T47D (cell line): ENCODE data around the gene RNU7-1.

ENCODE experiments used
- DNase-seq, 2 experiments: peaks; one replicate each; pipeline versions ENCODE4 v3.0.0 to v3.0.0-alpha.2; 2011 to 2012; ENCODE audit warnings: low read depth in 1 of 2, low spot score in 1 of 2
- JUND ChIP-seq: IDR thresholded peaks from 2 replicates; pipeline ENCODE4 v1.6.1; 2012; ENCODE audit warnings: low read depth
- in situ Hi-C: cut with HindIII; loops from 2 replicates; pipeline ENCODE4 v1.10.0; 2016; ENCODE audit warnings: low sequenced_read_pairs, low pct_unique_long_range_greater_than_20kb

The RNU7-1 gene

GRCh38 chr12:6977653-6978052 is 34.0 kb downstream of the RNU7-1 start:
- in situ Hi-C loops, result no loop called here
- no peak for TF ChIP-seq JUND
- no peak for DNase-seq

- in situ Hi-C loops, result no loop called here
- no peak for TF ChIP-seq JUND
- no peak for DNase-seq
Measured at GRCh38 chr12:6978188-6978587, 34.6 kb downstream of the RNU7-1 start.

GRCh38 chr12:6978611-6979011 is 35.0 kb downstream of the RNU7-1 start:
- DNase-seq, result peak in 1 of 2 experiments; percentile 68
- in situ Hi-C loops, result no loop called here
- no peak for TF ChIP-seq JUND

- DNase-seq, result no peak
- in situ Hi-C loops, result no loop called here
- no peak for TF ChIP-seq JUND
Measured at GRCh38 chr12:6979021-6979420, 35.4 kb downstream of the RNU7-1 start.

- DNase-seq, result no peak
- in situ Hi-C loops, result no loop called here
- TF ChIP-seq JUND, result no peak
Measured at GRCh38 chr12:6979453-6979852, 35.8 kb downstream of the RNU7-1 start.

- TF ChIP-seq JUND, result no peak
- in situ Hi-C loops, result no loop called here
- no peak for DNase-seq
Measured at GRCh38 chr12:6980075-6980474, 36.5 kb downstream of the RNU7-1 start.

GRCh38 chr12:6980740-6981139 is 37.1 kb downstream of the RNU7-1 start:
- in situ Hi-C loops, result no loop called here
- no peak for DNase-seq
- no peak for TF ChIP-seq JUND

- no peak for DNase-seq
- TF ChIP-seq JUND, result no peak
- in situ Hi-C loops, result no loop called here
Measured at GRCh38 chr12:6981152-6982052, 37.8 kb downstream of the RNU7-1 start.

- TF ChIP-seq JUND, result no peak
- DNase-seq, result no peak
- in situ Hi-C loops, result no loop called here
Measured at GRCh38 chr12:6982532-6982931, 38.9 kb downstream of the RNU7-1 start.

GRCh38 chr12:6987956-6988553 is 44.4 kb downstream of the RNU7-1 start:
- in situ Hi-C loops, result no loop called here
- TF ChIP-seq JUND, result no peak
- no peak for DNase-seq
